HepG2 (cell line): ENCODE data around the gene ADGRB3. TPM values are rescaled to one million over a fixed set of nuclear protein-coding genes. Genes with fewer than 3 reads are reported as not detected.

Experiments
- ATAC-seq: fragments of 200-7000 bp; cut with Tn5 transposase; 3 replicates; pipeline ENCODE4 v1.9.1; 2020; ENCODE audit warnings: mild to moderate bottlenecking, moderate library complexity
- BruUV-seq: library from RNA; stranded (reverse); fragments of 400-500 nt; replicated peaks from 2 replicates; lab custom pipeline; 2021; lab: Mats Ljungman, UMichigan
- CTCF ChIA-PET: fragments of 300-600 bp; formaldehyde crosslinking; extraction: SDS; loops from one replicate; lab custom pipeline; 2021; ENCODE audit warnings: low total read pairs, inconsistent platforms, low intra/inter-chr PET ratio; lab: Yijun Ruan, JAX
- POLR2A ChIA-PET: fragments of 350-600 bp; sonication (Branson Sonifier 250); formaldehyde crosslinking; loops from one replicate; lab custom pipeline; 2020; ENCODE audit warnings: antibody characterized with exemption, inconsistent platforms; lab: Yijun Ruan, JAX
- DNase-seq: peaks from one replicate; pipeline ENCODE4 v3.0.0-alpha.2; 2015; ENCODE audit warnings: low spot score
- FAIRE-seq: peaks from 3 replicates; lab custom pipeline; 2011; peaks lifted over from hg19 to GRCh38; lab: Jason Lieb, UNC
- H2AFZ ChIP-seq: one replicate; pipeline ENCODE4 v1.6.1; 2011; ENCODE audit warnings: low read length, inconsistent platforms
- H3K27ac ChIP-seq: fragments of 300-600 bp; 3 replicates; pipeline ENCODE4 v1.8.0; 2011; ENCODE audit warnings: mixed run types, mild to moderate bottlenecking, mixed read lengths, low read length, inconsistent platforms; ENCODE audit not compliant: insufficient read depth; ENCODE audit errors: extremely low read length
- H3K27me3 ChIP-seq, 2 experiments: fragments of 200-600 bp in 1 of 2; 2 replicates in 1 of 2; 3 replicates in 1 of 2; pipeline versions ENCODE4 v1.6.0 to v1.8.0; 2011; ENCODE audit warnings: low read length in 2 of 2, mild to moderate bottlenecking in 2 of 2, moderate library complexity in 2 of 2, inconsistent platforms in 1 of 2; ENCODE audit not compliant: insufficient read depth in 2 of 2, control insufficient read depth in 1 of 2
- H3K36me3 ChIP-seq, 2 experiments: fragments of 200-600 bp in 1 of 2; replicated peaks in 1 of 2; 2 replicates in 1 of 2; 3 replicates in 1 of 2; pipeline versions ENCODE4 v1.5.1 to v1.8.0; 2011; ENCODE audit warnings: low read length in 2 of 2, inconsistent platforms in 1 of 2; ENCODE audit not compliant: insufficient read depth in 2 of 2, control insufficient read depth in 1 of 2
- H3K4me1 ChIP-seq: 2 replicates; pipeline ENCODE4 v1.5.1; 2012; ENCODE audit warnings: low read length, inconsistent platforms; ENCODE audit not compliant: insufficient read depth
- H3K4me2 ChIP-seq: 2 replicates; pipeline ENCODE4 v1.6.0; 2011; ENCODE audit warnings: low read depth, low read length, inconsistent platforms
- H3K4me3 ChIP-seq, 3 experiments: fragments of 200-600 bp in 1 of 3; sonication (generic), shearing (Covaris generic) in 1 of 3; replicated peaks in 1 of 3; 2 replicates each; pipeline ENCODE4 v1.5.1; 2011 to 2016; ENCODE audit warnings: low read length in 3 of 3, inconsistent platforms in 2 of 3, low read depth in 2 of 3, mild to moderate bottlenecking in 2 of 3, control low read depth in 1 of 3, mixed read lengths in 1 of 3; ENCODE audit not compliant: insufficient read depth in 1 of 3
- H3K79me2 ChIP-seq: one replicate; pipeline ENCODE4 v1.6.1; 2011; ENCODE audit warnings: low read length, inconsistent platforms; ENCODE audit not compliant: insufficient read depth
- H3K9ac ChIP-seq: 2 replicates; pipeline ENCODE4 v1.6.0; 2011; ENCODE audit warnings: mild to moderate bottlenecking, low read depth, low read length, inconsistent platforms; ENCODE audit not compliant: insufficient read depth
- H3K9me3 ChIP-seq: 2 replicates; pipeline ENCODE4 v1.5.1; 2012; ENCODE audit warnings: mild to moderate bottlenecking, low read length
- H4K20me1 ChIP-seq: 2 replicates; pipeline ENCODE4 v1.6.0; 2011; ENCODE audit warnings: inconsistent platforms, mild to moderate bottlenecking, low read length, moderate library complexity; ENCODE audit not compliant: insufficient read depth
- ATRX ChIP-seq: sonication (generic); formaldehyde crosslinking; IDR thresholded peaks from 2 replicates; pipeline ENCODE4 v1.4.0; 2020; ENCODE audit warnings: missing genetic modification reagents, borderline replicate concordance
- ETV5 ChIP-seq: IDR thresholded peaks from 2 replicates; pipeline ENCODE4 v1.6.1; 2018; ENCODE audit warnings: missing biosample characterization, missing genetic modification reagents, inconsistent platforms, borderline replicate concordance
- FOXC1 ChIP-seq: sonication (generic); formaldehyde crosslinking; IDR thresholded peaks from 2 replicates; pipeline ENCODE4 v1.8.0; 2022; ENCODE audit warnings: mild to moderate bottlenecking, missing genetic modification reagents, borderline replicate concordance
- HNRNPL ChIP-seq: fragments of 200-400 bp; formaldehyde crosslinking; IDR thresholded peaks from 2 replicates; pipeline ENCODE4 v1.6.1; 2017; ENCODE audit warnings: mild to moderate bottlenecking, low read depth, low read length
- NFKBIZ ChIP-seq: IDR thresholded peaks from 2 replicates; pipeline ENCODE4 v1.6.1; 2018; ENCODE audit warnings: missing genetic modification reagents, missing compliant biosample characterization
- NFYB ChIP-seq: sonication (generic); formaldehyde crosslinking; IDR thresholded peaks from 2 replicates; pipeline ENCODE4 v1.4.0; 2020; ENCODE audit warnings: missing genetic modification reagents
- SP140L ChIP-seq: sonication (generic); formaldehyde crosslinking; IDR thresholded peaks from 2 replicates; pipeline ENCODE4 v1.4.0; 2020; ENCODE audit warnings: missing genetic modification reagents, borderline replicate concordance
- TEAD3 ChIP-seq: optimal IDR thresholded peaks from 2 replicates; pipeline ENCODE3; 2016; ENCODE audit warnings: borderline replicate concordance
- ZBTB42 ChIP-seq: sonication (generic); formaldehyde crosslinking; IDR thresholded peaks from 2 replicates; pipeline ENCODE4 v1.5.0; 2020; ENCODE audit warnings: mild to moderate bottlenecking, missing genetic modification reagents
- ZNF24 ChIP-seq: fragments of 450-650 bp; IDR thresholded peaks from 2 replicates; pipeline ENCODE4 v1.6.1; 2017; ENCODE audit warnings: antibody characterized with exemption, mild to moderate bottlenecking
- ZNF451 ChIP-seq: sonication (generic); formaldehyde crosslinking; IDR thresholded peaks from 2 replicates; pipeline ENCODE4 v1.5.0; 2020; ENCODE audit warnings: mild to moderate bottlenecking, missing genetic modification reagents
- ZNF484 ChIP-seq: sonication (generic); formaldehyde crosslinking; IDR thresholded peaks from 2 replicates; pipeline ENCODE4 v1.5.1; 2020; ENCODE audit warnings: mild to moderate bottlenecking, low read depth, missing genetic modification reagents, borderline replicate concordance
- ZNF83 ChIP-seq: sonication (generic); formaldehyde crosslinking; IDR thresholded peaks from 2 replicates; pipeline ENCODE4 v1.4.0; 2020; ENCODE audit warnings: missing genetic modification reagents, mild to moderate bottlenecking, borderline replicate concordance
- ZSCAN31 ChIP-seq: sonication (generic); formaldehyde crosslinking; IDR thresholded peaks from 2 replicates; pipeline ENCODE4 v1.5.0; 2020; ENCODE audit warnings: low read depth, mild to moderate bottlenecking, missing genetic modification reagents
- WGBS: methylation state at CpG from one replicate; pipeline ENCODE4 v1.1.6; 2017; ENCODE audit warnings: low lambda C conversion rate; 5-methylcytosine and 5-hydroxymethylcytosine counted together
- in situ Hi-C: cut with HindIII; loops from 2 replicates; pipeline ENCODE4 v1.10.0; 2017; ENCODE audit warnings: low pct_unique_long_range_greater_than_20kb; ENCODE audit not compliant: extremely low pct_ligation_motif_present
- intact Hi-C: fragments of 100-400 bp; cut with micrococcal nuclease; formaldehyde crosslinking; loops from one replicate; pipeline ENCODE4 v1.10.0; 2022; ENCODE audit not compliant: unreplicated experiment
- polyA plus RNA-seq, 8 experiments: library from polyadenylated mRNA; depleted of rRNA in 3 of 8; stranded (reverse) in 7 of 8; unstranded in 1 of 8; fragments of >200 nt; fragmentation: Illumina TruSeq in 4 of 8; extraction: Trizol in 4 of 8; gene quantifications; 2 replicates each; pipeline versions ENCODE4 v1.2.1 to v1.2.3, GENCODE V29; 2011 to 2016; ENCODE audit warnings: low read depth in 4 of 8, missing spikeins in 1 of 8, mixed read lengths in 1 of 8; ENCODE audit not compliant: insufficient read depth in 1 of 8
- total RNA-seq, 5 experiments: library from RNA; depleted of rRNA; stranded (reverse); fragments of >200 nt; fragmentation: Illumina TruSeq; extraction: Trizol; gene quantifications; 2 replicates each; pipeline ENCODE4 v1.2.3, GENCODE V29; 2016; ENCODE audit warnings: low read depth in 1 of 5
- TF ChIP-seq, protein P1 (sequence below): IDR thresholded peaks from 2 replicates; pipeline ENCODE4 v1.6.1; 2016; ENCODE audit warnings: missing compliant biosample characterization, missing genetic modification reagents, borderline replicate concordance

The ADGRB3 gene
- total and polyA plus RNA-seq, 2 of the 13 experiments (the other 11 are each of a cell fraction or from before 2014, with no cell fraction given), result not detected

DNA sequence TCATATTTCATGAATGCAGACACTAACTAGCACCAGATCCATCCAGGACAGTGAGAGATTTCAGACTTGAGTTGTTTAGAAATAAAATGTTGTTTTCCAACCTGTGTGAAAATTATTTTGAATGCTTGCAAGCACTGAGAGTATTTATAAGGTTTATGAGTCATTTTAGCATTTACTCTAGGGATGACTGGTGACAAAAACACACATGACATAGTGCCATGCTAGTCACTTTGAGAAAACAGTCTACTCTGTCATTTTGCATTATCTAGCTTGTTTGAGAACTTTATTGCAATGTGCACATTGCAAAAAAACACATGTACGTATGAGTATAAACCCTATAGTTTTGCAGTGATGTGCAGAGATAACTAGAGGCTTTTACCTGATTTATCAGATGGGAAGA, 705.1 kb downstream of the ADGRB3 start:
- Histone ChIP-seq H3K9me3 (no peaks in the 10 kb centered on the region), H3K27ac (no peak overlapping the region), H3K9ac (no peak overlapping the region), H4K20me1 (no peaks in the 10 kb centered on the region), H3K4me1 (no peaks in the 10 kb centered on the region), H3K79me2 (no peaks in the 10 kb centered on the region), H3K4me3 (no peak overlapping the region), H3K4me2 (no peak overlapping the region), H3K27me3 (no peaks in the 10 kb centered on the region; a peak in 1 of 5 replicates), H2AFZ (no peak overlapping the region), H3K36me3 (no peaks in the 10 kb centered on the region)
- ChIA-PET CTCF (no interaction called here), POLR2A (no interaction called here)
- in situ Hi-C loops, result no loop called here
- intact Hi-C loops, result no loop called here
- ATAC-seq (no peak), DNase-seq (no peak), FAIRE-seq (no peak)
- BruUV-seq, result no TSS peak
- TF ChIP-seq SP140L (CRISPR knock-in tag) (no peak), ZSCAN31 (CRISPR knock-in tag) (no peak), ZBTB42 (CRISPR knock-in tag) (no peak), ZNF451 (CRISPR knock-in tag) (no peak)
- WGBS, result 0% methylated on average over 1 of the region's 1 CpG

DNA sequence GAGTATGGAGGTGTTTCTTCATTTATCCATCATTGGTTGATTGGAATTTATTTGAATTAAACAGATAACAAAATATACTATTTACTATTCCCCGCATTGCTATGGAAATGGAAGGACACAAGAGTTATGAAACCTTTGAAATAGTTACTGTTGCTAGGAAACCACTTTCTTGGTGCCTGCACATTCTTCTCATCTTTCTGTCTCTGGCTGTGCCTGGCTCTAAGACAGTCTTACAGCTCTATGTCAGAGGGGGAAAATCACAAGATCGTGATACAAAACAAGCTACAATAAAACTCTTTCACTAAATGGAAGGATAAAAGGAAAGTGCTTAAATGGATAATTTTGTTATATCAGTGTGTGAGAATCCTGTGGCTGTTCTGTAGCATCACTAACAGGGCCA, 708.8 kb downstream of the ADGRB3 start:
- no peak overlapping the region for H3K9ac ChIP-seq
- no TSS peak for BruUV-seq
- in situ Hi-C loops, result no loop called here
- ATAC-seq, result no peak
- TF ChIP-seq NFYB (CRISPR knock-in tag), result no peak
- no peak for TF ChIP-seq ZNF83 (CRISPR knock-in tag)
- no peak for TF ChIP-seq TEAD3 (CRISPR knock-in tag)
- no peak for TF ChIP-seq NFKBIZ (CRISPR knock-in tag)
- TF ChIP-seq HNRNPL, result no peak
- TF ChIP-seq, protein P1, sequence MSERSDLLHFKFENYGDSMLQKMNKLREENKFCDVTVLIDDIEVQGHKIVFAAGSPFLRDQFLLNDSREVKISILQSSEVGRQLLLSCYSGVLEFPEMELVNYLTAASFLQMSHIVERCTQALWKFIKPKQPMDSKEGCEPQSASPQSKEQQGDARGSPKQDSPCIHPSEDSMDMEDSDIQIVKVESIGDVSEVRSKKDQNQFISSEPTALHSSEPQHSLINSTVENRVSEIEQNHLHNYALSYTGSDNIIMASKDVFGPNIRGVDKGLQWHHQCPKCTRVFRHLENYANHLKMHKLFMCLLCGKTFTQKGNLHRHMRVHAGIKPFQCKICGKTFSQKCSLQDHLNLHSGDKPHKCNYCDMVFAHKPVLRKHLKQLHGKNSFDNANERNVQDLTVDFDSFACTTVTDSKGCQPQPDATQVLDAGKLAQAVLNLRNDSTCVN (CRISPR knock-in tag), result no peak
- TF ChIP-seq ZNF484 (CRISPR knock-in tag), result no peak
- TF ChIP-seq ATRX (CRISPR knock-in tag), result no peak
- TF ChIP-seq ZNF24, result no peak
- TF ChIP-seq FOXC1 (CRISPR knock-in tag), result no peak
- TF ChIP-seq ETV5 (CRISPR knock-in tag), result no peak
- TF ChIP-seq, all 625 proteins: peak for 0
- Histone ChIP-seq H3K9me3 (no peaks in the 10 kb centered on the region), H3K4me2 (no peak overlapping the region), H3K4me1 (no peaks in the 10 kb centered on the region), H3K27ac (no peak overlapping the region), H2AFZ (no peak overlapping the region), H3K27me3 (no peaks in the 10 kb centered on the region; a peak in 1 of 5 replicates), H4K20me1 (no peaks in the 10 kb centered on the region), H3K79me2 (no peaks in the 10 kb centered on the region), H3K4me3 (no peak overlapping the region), H3K36me3 (no peaks in the 10 kb centered on the region; a peak in 1 of 5 replicates)
- ChIA-PET POLR2A (no interaction called here), CTCF (no interaction called here)
- FAIRE-seq, result no peak
- DNase-seq, result no peak
- 2% methylated on average over 2 of the region's 2 CpGs for WGBS
- intact Hi-C loops, result no loop called here
